Measurements from ENCODE around the gene PLEKHG2.

Gene PLEKHG2

GRCh38 chr19:39386557-39386956 is 25.9 kb upstream of the PLEKHG2 start:
- DNase-seq = no peak

- no peak for DNase-seq
Observed at GRCh38 chr19:39388657-39389056, 23.8 kb upstream of the PLEKHG2 start.

- no peak for DNase-seq
Observed at GRCh38 chr19:39389631-39390414, 22.6 kb upstream of the PLEKHG2 start.

- DNase-seq = no peak
Observed at GRCh38 chr19:39390451-39390750, 22.1 kb upstream of the PLEKHG2 start.

- DNase-seq = peak; percentile 98 to 100 (median 99)
Observed at GRCh38 chr19:39390751-39391437, 21.6 kb upstream of the PLEKHG2 start, which contains the start of the genes MED29 and PAF1. Gene MED29, plus strand, starts transcription at chr19:39391378. Its CDS starts 45 bp downstream, at chr19:39391423. Gene PAF1, minus strand, starts transcription at chr19:39391106. Its CDS starts 242 bp downstream, at chr19:39390864.

- DNase-seq = peak; percentile 44 to 58 (median 48)
Observed at GRCh38 chr19:39397360-39398296, 14.8 kb upstream of the PLEKHG2 start.

GRCh38 chr19:39398297-39398864 is 14.1 kb upstream of the PLEKHG2 start:
- no peak for DNase-seq

- DNase-seq = no peak
Observed at GRCh38 chr19:39399668-39400050, 12.8 kb upstream of the PLEKHG2 start.

- DNase-seq = no peak
Observed at GRCh38 chr19:39400061-39400460, 12.4 kb upstream of the PLEKHG2 start.

- no peak for DNase-seq
Observed at GRCh38 chr19:39401070-39401548, 11.4 kb upstream of the PLEKHG2 start.

- no peak for DNase-seq
Observed at GRCh38 chr19:39401549-39402345, 10.7 kb upstream of the PLEKHG2 start.

GRCh38 chr19:39402346-39403300 is 9.8 kb upstream of the PLEKHG2 start:
- DNase-seq = peak; percentile 71 to 80 (median 75)

GRCh38 chr19:39403331-39404312 is 8.8 kb upstream of the PLEKHG2 start:
- DNase-seq = peak; percentile 68 to 79 (median 70)

- no peak for DNase-seq
Observed at GRCh38 chr19:39405261-39405957, 7.1 kb upstream of the PLEKHG2 start.

GRCh38 chr19:39405958-39406655 is 6.4 kb upstream of the PLEKHG2 start:
- DNase-seq = no peak

GRCh38 chr19:39406656-39407409 is 5.6 kb upstream of the PLEKHG2 start, which contains the start of gene ZFP36:
Gene ZFP36, plus strand, starts transcription at chr19:39406847. Its CDS starts 58 bp downstream, at chr19:39406905.
- DNase-seq = peak; percentile 17 to 37 (median 31)

- DNase-seq = no peak
Observed at GRCh38 chr19:39407410-39407659, 5.1 kb upstream of the PLEKHG2 start.

Measured in NCI-H1417 (cell line).